ENCODE measurements around the gene NANS. TPM values are rescaled to one million over a fixed set of nuclear protein-coding genes. Genes with fewer than 3 reads are reported as not detected.
"Not testable (repeated sequence)": the region's sequence is repeated elsewhere in the genome, so short reads cannot be mapped to it uniquely, and the experiment has no call there.

NANS gene
- polyA plus RNA-seq, 1 experiment = 111 TPM

DNA sequence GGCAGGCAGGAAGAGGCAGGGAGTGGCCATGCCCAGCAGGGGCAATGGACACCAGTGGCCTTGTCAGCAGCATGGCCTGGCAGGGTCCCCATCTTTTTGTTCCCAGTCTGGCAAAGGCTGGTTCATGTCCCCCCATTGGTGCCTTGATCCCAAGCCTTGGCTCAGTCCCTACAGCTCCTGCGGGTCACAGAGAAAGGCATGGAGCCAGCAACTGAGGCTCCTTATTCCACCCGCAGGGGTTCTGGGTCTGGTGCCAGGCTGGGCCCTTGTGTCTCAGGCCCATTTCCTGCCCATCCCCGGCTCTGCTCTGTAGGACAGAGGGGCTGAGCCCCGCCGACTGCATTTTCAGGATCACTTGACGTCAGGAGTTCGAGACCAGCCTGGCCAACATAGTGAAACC lies 48.5 kb downstream of the NANS start:
- Histone ChIP-seq H3K27ac (ENCODE audit: low read depth, low read length) (no peak overlapping the region), H3K9me3 (ENCODE audit: control insufficient read depth, insufficient read depth, low read length) (no peaks in the 10 kb centered on the region; the same call in 1 of the 2 replicates), H3K27me3 (ENCODE audit: control insufficient read depth, insufficient read depth, low read length) (no peaks in the 10 kb centered on the region), H3K4me3 (ENCODE audit: low read depth, low read length) (no peak overlapping the region)
- CTCF ChIA-PET = no interaction called here
- no peak for DNase-seq (ENCODE audit: low read depth, low spot score)
- POLR2A ChIA-PET = no interaction called here
- TF ChIP-seq CTCF (IDR thresholded peaks at IDR 0.05; ENCODE audit: low read depth, low read length) = no peak

DNA sequence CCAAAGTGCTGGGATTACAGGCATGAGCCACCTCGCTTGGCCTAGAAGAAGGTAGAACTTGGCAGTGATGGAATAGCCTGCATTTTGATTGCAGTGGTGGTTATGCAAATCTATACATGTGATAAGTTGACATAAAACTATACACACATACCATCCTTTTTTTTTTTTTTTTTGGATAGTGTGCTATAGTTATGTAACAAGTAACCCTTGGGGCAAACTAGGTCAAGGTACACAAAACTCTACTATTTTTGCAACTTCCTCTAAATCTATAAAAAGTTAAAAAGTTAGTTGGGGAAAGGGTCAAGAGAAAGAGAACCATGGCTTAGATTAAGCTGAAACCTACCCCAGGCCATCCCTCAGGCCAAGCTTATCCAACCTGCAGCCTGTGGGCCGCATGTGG lies 51.4 kb downstream of the NANS start:
- Histone ChIP-seq H3K9me3 (ENCODE audit: control insufficient read depth, insufficient read depth, low read length) (no peaks in the 10 kb centered on the region; the same call in 1 of the 2 replicates), H3K27me3 (ENCODE audit: control insufficient read depth, insufficient read depth, low read length) (no peaks in the 10 kb centered on the region), H3K4me3 (ENCODE audit: low read depth, low read length) (no peak overlapping the region), H3K27ac (ENCODE audit: low read depth, low read length) (no peak overlapping the region)
- ChIA-PET CTCF (interaction anchor here (1.3 kb wide), 1 partner anchor 34 kb away, joined by 3 read pairs; no protein-coding TSS in a partner anchor), POLR2A (interaction anchor here (0.6 kb wide), 1 partner anchor 43 kb away, joined by 5 read pairs; no protein-coding TSS in a partner anchor)
- no peak for DNase-seq (ENCODE audit: low read depth, low spot score)
- TF ChIP-seq CTCF (IDR thresholded peaks at IDR 0.05; ENCODE audit: low read depth, low read length) = no peak

DNA sequence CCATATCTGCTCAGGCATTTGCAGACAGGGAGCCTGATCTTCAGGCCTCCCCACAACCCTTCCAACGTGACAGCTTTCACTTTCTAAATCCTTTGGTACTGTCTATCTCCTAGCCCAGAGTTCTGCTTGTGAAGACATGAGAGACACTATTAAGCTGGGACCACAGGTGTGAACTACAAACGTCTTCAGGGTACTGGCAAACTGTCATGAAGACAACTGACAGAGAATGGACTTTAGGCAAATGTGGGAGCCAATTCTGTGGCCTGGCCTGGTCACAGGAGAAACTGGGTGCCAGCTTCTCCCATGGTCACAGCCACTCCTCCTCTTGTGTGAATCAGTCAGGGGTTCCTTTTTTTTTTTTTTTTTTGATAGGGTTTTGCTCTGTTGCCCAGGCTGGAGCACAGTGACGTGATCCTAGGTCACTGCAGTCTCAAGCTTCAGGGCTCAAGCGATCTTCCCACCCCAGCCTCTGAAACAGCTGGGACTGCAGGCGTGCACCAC lies 52.0 kb downstream of the NANS start:
- ChIA-PET POLR2A (no interaction called here), CTCF (interaction anchor here (1.3 kb wide), 1 partner anchor 34 kb away, joined by 3 read pairs; no protein-coding TSS in a partner anchor)
- Histone ChIP-seq H3K27ac (ENCODE audit: low read depth, low read length) (no peak overlapping the region), H3K27me3 (ENCODE audit: control insufficient read depth, insufficient read depth, low read length) (no peaks in the 10 kb centered on the region), H3K9me3 (ENCODE audit: control insufficient read depth, insufficient read depth, low read length) (no peaks in the 10 kb centered on the region; the same call in 1 of the 2 replicates), H3K4me3 (ENCODE audit: low read depth, low read length) (no peak overlapping the region)
- TF ChIP-seq CTCF (IDR thresholded peaks at IDR 0.05; ENCODE audit: low read depth, low read length) = no peak
- no peak for DNase-seq (ENCODE audit: low read depth, low spot score)

DNA sequence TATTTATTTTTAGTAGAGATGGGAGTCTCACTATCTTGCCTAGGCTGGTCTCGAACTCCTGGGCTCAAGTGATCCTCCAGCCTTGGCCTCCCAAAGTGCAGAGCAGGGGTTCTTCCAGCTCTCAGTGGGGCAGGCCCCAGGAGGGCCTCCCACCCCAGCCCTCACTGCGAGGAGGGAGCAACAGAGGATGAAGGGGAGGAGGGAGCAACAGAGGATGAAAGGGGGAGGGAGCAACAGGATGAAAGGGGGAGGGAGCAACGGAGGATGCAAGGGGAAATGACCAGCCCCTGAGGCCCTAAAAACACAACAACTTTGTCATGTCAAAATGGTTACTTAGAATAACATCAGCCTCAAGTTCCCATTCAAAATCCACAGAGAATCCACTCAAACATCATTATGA lies 52.5 kb downstream of the NANS start:
- POLR2A ChIA-PET = no interaction called here
- Histone ChIP-seq H3K9me3 (ENCODE audit: control insufficient read depth, insufficient read depth, low read length) (no peaks in the 10 kb centered on the region; the same call in 1 of the 2 replicates), H3K27me3 (ENCODE audit: control insufficient read depth, insufficient read depth, low read length) (no peaks in the 10 kb centered on the region), H3K27ac (ENCODE audit: low read depth, low read length) (no peak overlapping the region), H3K4me3 (ENCODE audit: low read depth, low read length) (no peak overlapping the region)
- no peak for TF ChIP-seq CTCF (IDR thresholded peaks at IDR 0.05; ENCODE audit: low read depth, low read length)
- CTCF ChIA-PET = interaction anchor here (1.3 kb wide), 1 partner anchor 35 kb away, joined by 3 read pairs; no protein-coding TSS in a partner anchor
- DNase-seq (ENCODE audit: low read depth, low spot score) = no peak

DNA sequence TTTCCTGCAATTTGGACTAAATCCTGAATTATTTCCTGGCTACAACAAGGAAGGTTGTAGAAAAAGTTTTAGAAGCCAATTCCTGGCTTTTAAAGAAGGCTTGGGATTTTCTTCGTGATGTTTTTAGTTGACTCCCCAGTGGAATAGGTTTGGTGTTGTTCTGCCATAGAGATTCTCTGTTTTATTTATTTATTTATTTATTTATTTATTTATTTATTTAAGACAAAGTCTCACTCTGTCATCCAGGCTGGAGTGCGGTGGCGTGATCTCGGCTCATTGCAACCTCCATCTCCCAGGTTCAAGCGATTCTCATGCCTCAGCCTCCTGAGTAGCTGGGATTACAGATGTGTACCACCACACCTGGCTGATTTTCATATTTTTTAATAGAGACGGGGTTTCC lies 60.6 kb downstream of the NANS start:
- H3K27me3 ChIP-seq (ENCODE audit: control insufficient read depth, insufficient read depth, low read length); POLR2A ChIA-PET: not testable (repeated sequence)
- CTCF ChIA-PET = interaction anchor here (1.7 kb wide), 1 partner anchor 193 kb away, joined by 5 read pairs; no protein-coding TSS in a partner anchor

More for the DNA sequence above, 60.6 kb downstream of the NANS start:
- DNase-seq (ENCODE audit: low read depth, low spot score); H3K9me3 ChIP-seq (ENCODE audit: control insufficient read depth, insufficient read depth, low read length); H3K4me3 ChIP-seq (ENCODE audit: low read depth, low read length); H3K27ac ChIP-seq (ENCODE audit: low read depth, low read length): not testable (repeated sequence)
